SJSA1 (cell line): ENCODE measurements around the gene SPPL3. TPM values are rescaled to one million over a fixed set of nuclear protein-coding genes. Genes with fewer than 3 reads are reported as not detected.
A peak's percentile ranks its signal among the peaks of the same experiment; 100 is the strongest.

Experiments
- DNase-seq, 2 experiments: peaks; one replicate each; pipeline ENCODE4 v3.0.0-alpha.2; 2015 to 2020; ENCODE audit warnings: low spot score in 2 of 2, low read depth in 1 of 2
- H3K27ac ChIP-seq: fragments of 250-450 bp; sonication (Bioruptor Pico); 2 replicates; pipeline ENCODE4 v1.5.1; 2020; ENCODE audit warnings: mild to moderate bottlenecking, moderate library complexity
- H3K27me3 ChIP-seq: fragments of 250-450 bp; sonication (Bioruptor Pico); replicated peaks from 2 replicates; pipeline ENCODE4 v1.5.1; 2020; ENCODE audit warnings: mild to moderate bottlenecking, moderate library complexity
- H3K36me3 ChIP-seq: fragments of 250-450 bp; sonication (Bioruptor Pico); 2 replicates; pipeline ENCODE4 v1.5.1; 2020; ENCODE audit warnings: mild to moderate bottlenecking
- H3K4me1 ChIP-seq: fragments of 250-450 bp; sonication (Bioruptor Pico); replicated peaks from 2 replicates; pipeline ENCODE4 v1.6.1; 2021; ENCODE audit warnings: mild to moderate bottlenecking
- H3K4me3 ChIP-seq: fragments of 250-450 bp; sonication (Bioruptor Pico); 2 replicates; pipeline ENCODE4 v1.5.1; 2020; ENCODE audit warnings: mild to moderate bottlenecking
- H3K9me3 ChIP-seq: fragments of 250-450 bp; sonication (Bioruptor Pico); replicated peaks from 2 replicates; pipeline ENCODE4 v1.5.1; 2020; ENCODE audit warnings: mild to moderate bottlenecking
- total RNA-seq: library from RNA; depleted of rRNA; stranded (reverse); fragments of >200 nt; shearing (Covaris generic); gene quantifications from 2 replicates; pipeline ENCODE4 v1.2.3, GENCODE V29; 2014

The SPPL3 gene
- total RNA-seq, 1 experiment from 2014 or later, result 3.8 TPM

- no peaks in the 10 kb centered on the region; the same call in 1 of the 2 replicates for H3K9me3 ChIP-seq
- H3K27me3 ChIP-seq, result no peaks in the 10 kb centered on the region
- no peak overlapping the region for H3K27ac ChIP-seq
- H3K4me1 ChIP-seq, result peaks cover 19% of the 10 kb centered on the region
- no peak overlapping the region for H3K4me3 ChIP-seq
- H3K36me3 ChIP-seq, result no peaks in the 10 kb centered on the region
- DNase-seq, result no peak
Measured at GRCh38 chr12:120854804-120855203, 49.4 kb downstream of the SPPL3 start.

GRCh38 chr12:120853188-120853587 lies 51.0 kb downstream of the SPPL3 start:
- H3K27me3 ChIP-seq, result no peaks in the 10 kb centered on the region
- H3K9me3 ChIP-seq, result no peaks in the 10 kb centered on the region; the same call in 1 of the 2 replicates
- no peak for DNase-seq
- peaks cover 26% of the 10 kb centered on the region for H3K4me1 ChIP-seq
- H3K36me3 ChIP-seq, result no peaks in the 10 kb centered on the region
- no peak overlapping the region for H3K4me3 ChIP-seq
- no peak overlapping the region for H3K27ac ChIP-seq

DNA sequence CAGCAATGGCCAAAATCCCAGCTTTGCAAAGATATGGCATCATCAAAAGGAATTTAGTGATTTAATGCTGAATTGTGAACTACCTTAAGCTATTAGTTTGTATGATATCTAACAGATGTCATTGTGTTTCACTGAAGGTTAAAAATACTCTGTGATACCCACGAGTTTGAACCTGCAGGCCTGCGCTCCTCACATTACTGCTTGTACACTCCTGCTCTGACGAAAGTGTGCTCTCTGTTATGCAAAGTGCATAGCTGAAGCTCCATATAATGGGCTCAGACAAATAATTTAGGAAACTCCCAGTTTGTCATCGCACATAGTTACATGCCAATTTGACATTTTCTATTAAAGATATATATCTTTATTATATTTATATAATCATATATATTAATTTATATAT lies 52.2 kb downstream of the SPPL3 start:
- peaks cover 37% of the 10 kb centered on the region for H3K4me1 ChIP-seq
- H3K36me3 ChIP-seq, result no peaks in the 10 kb centered on the region
- no peaks in the 10 kb centered on the region for H3K27me3 ChIP-seq
- no peak overlapping the region for H3K4me3 ChIP-seq
- no peak for DNase-seq
- H3K9me3 ChIP-seq, result no peaks in the 10 kb centered on the region; the same call in 1 of the 2 replicates
- no peak overlapping the region for H3K27ac ChIP-seq

DNA sequence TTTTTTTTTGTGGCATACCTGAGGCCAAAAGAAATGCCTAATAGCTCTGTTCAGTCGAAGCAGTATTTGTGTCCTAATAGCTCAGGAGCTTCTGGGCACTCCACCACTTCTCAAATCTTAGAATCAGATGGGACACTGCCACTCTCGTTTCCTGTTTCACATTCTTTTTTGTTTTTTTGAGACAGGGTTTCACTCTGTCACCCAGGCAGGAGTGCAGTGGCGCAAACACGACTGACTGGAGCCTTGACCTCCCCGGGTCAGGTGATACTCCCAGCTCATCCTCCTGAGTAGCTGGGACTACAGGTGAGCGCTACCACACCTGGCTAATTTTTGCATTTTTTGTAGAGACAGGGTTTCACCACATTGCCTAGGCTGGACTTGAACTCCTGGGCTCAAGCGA lies 52.7 kb downstream of the SPPL3 start:
- H3K9me3 ChIP-seq, result no peaks in the 10 kb centered on the region; the same call in 1 of the 2 replicates

GRCh38 chr12:120849765-120850164 lies 54.4 kb downstream of the SPPL3 start:
- DNase-seq, result peak; percentile 32 to 48
- Histone ChIP-seq H3K27me3 (no peaks in the 10 kb centered on the region), H3K9me3 (no peaks in the 10 kb centered on the region; the same call in 1 of the 2 replicates), H3K27ac (no peak overlapping the region), H3K4me1 (peaks cover 42% of the 10 kb centered on the region), H3K36me3 (no peaks in the 10 kb centered on the region), H3K4me3 (no peak overlapping the region)

More for the DNA sequence above, 52.7 kb downstream of the SPPL3 start:
- DNase-seq, result no peak
- H3K4me1 ChIP-seq, result peaks cover 42% of the 10 kb centered on the region
- no peak overlapping the region for H3K4me3 ChIP-seq
- H3K27me3 ChIP-seq, result no peaks in the 10 kb centered on the region
- no peak overlapping the region for H3K27ac ChIP-seq
- H3K36me3 ChIP-seq, result no peaks in the 10 kb centered on the region

- H3K4me3 ChIP-seq, result no peak overlapping the region
- H3K4me1 ChIP-seq, result peaks cover 31% of the 10 kb centered on the region
- H3K9me3 ChIP-seq, result no peaks in the 10 kb centered on the region; the same call in 1 of the 2 replicates
- no peaks in the 10 kb centered on the region for H3K36me3 ChIP-seq
- no peaks in the 10 kb centered on the region for H3K27me3 ChIP-seq
- DNase-seq, result no peak
- no peak overlapping the region for H3K27ac ChIP-seq
Measured at GRCh38 chr12:120847814-120848213, 56.3 kb downstream of the SPPL3 start.

GRCh38 chr12:120847392-120847791 lies 56.8 kb downstream of the SPPL3 start:
- DNase-seq, result no peak
- no peak overlapping the region for H3K27ac ChIP-seq
- peaks cover 31% of the 10 kb centered on the region for H3K4me1 ChIP-seq
- no peaks in the 10 kb centered on the region; the same call in 1 of the 2 replicates for H3K9me3 ChIP-seq
- H3K36me3 ChIP-seq, result no peaks in the 10 kb centered on the region
- no peaks in the 10 kb centered on the region for H3K27me3 ChIP-seq
- no peak overlapping the region for H3K4me3 ChIP-seq

- Histone ChIP-seq H3K4me1 (peaks cover 31% of the 10 kb centered on the region), H3K4me3 (no peak overlapping the region), H3K9me3 (no peaks in the 10 kb centered on the region; the same call in 1 of the 2 replicates), H3K27me3 (no peaks in the 10 kb centered on the region), H3K36me3 (no peaks in the 10 kb centered on the region), H3K27ac (no peak overlapping the region)
- DNase-seq, result peak in 1 of 2 experiments; percentile 20
Measured at GRCh38 chr12:120846721-120847120, 57.4 kb downstream of the SPPL3 start.

DNA sequence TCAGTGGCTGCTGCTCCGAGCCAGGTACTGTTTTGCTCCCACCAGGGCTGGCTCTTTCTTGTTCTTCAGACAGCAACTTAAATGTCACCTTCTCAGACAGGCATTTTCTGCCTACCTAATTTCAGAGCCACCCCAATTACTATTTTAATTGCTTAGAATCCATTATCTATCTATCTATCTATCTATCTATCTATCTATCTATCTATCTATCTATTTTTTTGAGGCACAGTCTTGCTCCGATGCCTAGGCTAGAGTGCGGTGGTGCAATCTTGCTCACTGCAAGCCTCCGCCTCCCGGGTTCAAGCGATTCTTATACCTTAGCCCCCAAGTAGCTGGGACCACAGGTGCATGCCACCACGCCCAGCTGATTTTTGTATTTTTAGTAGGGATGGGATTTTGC lies 58.5 kb downstream of the SPPL3 start:
- H3K27ac ChIP-seq, result no peak overlapping the region
- no peaks in the 10 kb centered on the region for H3K36me3 ChIP-seq
- no peak for DNase-seq

DNA sequence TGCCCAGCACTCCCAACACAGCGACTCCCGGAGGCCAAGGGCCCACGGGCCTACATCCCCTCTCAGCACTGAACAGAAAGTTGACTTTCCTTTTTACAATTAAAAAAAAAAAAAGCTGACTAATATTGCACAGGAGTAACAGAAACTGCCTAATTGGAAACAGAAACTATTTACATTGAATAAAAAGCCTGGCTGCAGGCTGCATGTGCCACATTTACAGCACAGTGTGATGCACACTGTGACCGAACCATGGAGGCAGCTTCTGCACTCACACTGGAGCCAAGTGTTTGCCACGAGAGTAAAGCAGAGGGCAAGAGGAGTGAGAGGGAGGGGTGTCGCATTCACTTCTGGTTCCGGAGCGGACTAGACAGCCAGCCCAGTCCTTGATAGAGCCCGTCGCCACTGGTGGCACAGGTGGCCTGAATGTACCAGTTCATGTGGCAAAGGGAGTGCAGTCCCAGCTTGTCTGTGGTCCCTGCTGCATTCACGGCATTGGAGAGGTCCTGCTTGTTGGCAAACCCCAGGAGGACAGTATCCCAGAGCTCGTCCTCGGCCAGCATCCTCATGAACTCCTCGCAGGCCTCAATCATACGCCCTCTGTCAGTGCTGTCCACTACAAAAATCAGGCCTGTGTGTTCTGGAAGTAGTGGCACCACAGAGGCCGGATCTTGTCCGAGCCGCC lies 59.2 kb downstream of the SPPL3 start:
- Histone ChIP-seq H3K27me3 (no peaks in the 10 kb centered on the region), H3K27ac (no peak overlapping the region), H3K36me3 (no peaks in the 10 kb centered on the region), H3K4me1 (peaks cover 24% of the 10 kb centered on the region), H3K4me3 (no peak overlapping the region), H3K9me3 (no peaks in the 10 kb centered on the region)
- DNase-seq, result no peak

More for the DNA sequence above, 58.5 kb downstream of the SPPL3 start:
- H3K4me3 ChIP-seq, result no peak overlapping the region
- no peaks in the 10 kb centered on the region for H3K9me3 ChIP-seq
- peaks cover 31% of the 10 kb centered on the region for H3K4me1 ChIP-seq
- H3K27me3 ChIP-seq, result no peaks in the 10 kb centered on the region

GRCh38 chr12:120844297-120844696 lies 59.9 kb downstream of the SPPL3 start:
- no peaks in the 10 kb centered on the region for H3K36me3 ChIP-seq
- no peaks in the 10 kb centered on the region for H3K27me3 ChIP-seq
- H3K4me3 ChIP-seq, result no peak overlapping the region
- no peak for DNase-seq
- peaks cover 18% of the 10 kb centered on the region for H3K4me1 ChIP-seq
- no peak overlapping the region for H3K27ac ChIP-seq
- no peaks in the 10 kb centered on the region for H3K9me3 ChIP-seq

DNA sequence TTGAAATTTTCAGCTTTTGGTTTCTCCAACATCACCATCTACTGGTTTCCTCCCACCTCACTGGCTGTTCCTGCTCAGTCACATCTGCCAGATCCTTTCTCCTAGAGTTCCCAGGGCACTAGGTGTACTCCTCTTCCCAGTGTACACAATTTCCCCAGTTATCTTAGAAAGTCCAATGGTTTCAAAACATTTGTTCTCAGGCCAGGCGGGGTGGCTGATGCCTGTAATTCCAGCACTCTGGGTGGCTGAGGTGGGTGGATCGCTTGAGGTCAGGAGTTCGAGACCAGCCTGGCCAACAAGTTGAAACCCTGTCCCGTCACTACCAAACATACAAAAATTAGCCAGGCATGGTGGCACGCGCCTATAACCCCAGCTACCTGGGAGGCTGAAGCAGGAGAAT lies 60.7 kb downstream of the SPPL3 start:
- no peaks in the 10 kb centered on the region for H3K27me3 ChIP-seq
- H3K4me1 ChIP-seq, result peaks cover 16% of the 10 kb centered on the region
- H3K4me3 ChIP-seq, result no peak overlapping the region
- H3K9me3 ChIP-seq, result no peaks in the 10 kb centered on the region
- no peak for DNase-seq
- no peaks in the 10 kb centered on the region for H3K36me3 ChIP-seq
- no peak overlapping the region for H3K27ac ChIP-seq

GRCh38 chr12:120842595-120842994 lies 61.6 kb downstream of the SPPL3 start:
- Histone ChIP-seq H3K27me3 (no peaks in the 10 kb centered on the region), H3K9me3 (no peaks in the 10 kb centered on the region), H3K36me3 (no peaks in the 10 kb centered on the region), H3K27ac (no peak overlapping the region), H3K4me1 (peaks cover 11% of the 10 kb centered on the region), H3K4me3 (no peak overlapping the region)
- DNase-seq, result no peak

- H3K4me1 ChIP-seq, result peaks cover under 1% of the 10 kb centered on the region
- H3K4me3 ChIP-seq, result no peak overlapping the region
- H3K27me3 ChIP-seq, result no peaks in the 10 kb centered on the region
- H3K9me3 ChIP-seq, result no peaks in the 10 kb centered on the region
- DNase-seq, result no peak
- H3K36me3 ChIP-seq, result no peaks in the 10 kb centered on the region
- no peak overlapping the region for H3K27ac ChIP-seq
Measured at GRCh38 chr12:120841525-120841924, 62.6 kb downstream of the SPPL3 start.

GRCh38 chr12:120839503-120839902 lies 64.7 kb downstream of the SPPL3 start:
- no peaks in the 10 kb centered on the region for H3K36me3 ChIP-seq
- no peak overlapping the region for H3K27ac ChIP-seq
- H3K4me1 ChIP-seq, result no peaks in the 10 kb centered on the region
- no peak overlapping the region for H3K4me3 ChIP-seq
- no peaks in the 10 kb centered on the region for H3K9me3 ChIP-seq
- H3K27me3 ChIP-seq, result no peaks in the 10 kb centered on the region
- no peak for DNase-seq
